Measurements from ENCODE around the gene PGM2L1.

DNA sequence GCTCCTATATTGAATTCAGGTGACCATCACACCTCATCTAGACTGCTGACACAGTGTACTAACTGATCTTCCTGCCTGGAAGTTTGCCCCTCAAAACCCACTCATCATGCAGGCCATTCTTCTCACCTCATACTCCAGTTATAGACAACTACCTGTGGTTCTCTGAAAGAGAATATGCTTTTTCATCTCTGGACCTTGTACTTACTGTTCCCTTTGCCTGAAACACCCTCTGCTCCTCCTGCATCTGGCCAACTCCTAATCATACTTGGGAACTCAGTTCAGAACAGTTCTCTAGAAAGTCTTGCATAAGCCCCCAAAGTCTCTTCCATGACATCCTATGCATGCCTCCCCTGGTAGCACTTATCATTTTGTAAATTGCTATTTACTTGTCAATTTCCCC lies 58.6 kb downstream of the PGM2L1 start:
- TF ChIP-seq, protein P1, sequence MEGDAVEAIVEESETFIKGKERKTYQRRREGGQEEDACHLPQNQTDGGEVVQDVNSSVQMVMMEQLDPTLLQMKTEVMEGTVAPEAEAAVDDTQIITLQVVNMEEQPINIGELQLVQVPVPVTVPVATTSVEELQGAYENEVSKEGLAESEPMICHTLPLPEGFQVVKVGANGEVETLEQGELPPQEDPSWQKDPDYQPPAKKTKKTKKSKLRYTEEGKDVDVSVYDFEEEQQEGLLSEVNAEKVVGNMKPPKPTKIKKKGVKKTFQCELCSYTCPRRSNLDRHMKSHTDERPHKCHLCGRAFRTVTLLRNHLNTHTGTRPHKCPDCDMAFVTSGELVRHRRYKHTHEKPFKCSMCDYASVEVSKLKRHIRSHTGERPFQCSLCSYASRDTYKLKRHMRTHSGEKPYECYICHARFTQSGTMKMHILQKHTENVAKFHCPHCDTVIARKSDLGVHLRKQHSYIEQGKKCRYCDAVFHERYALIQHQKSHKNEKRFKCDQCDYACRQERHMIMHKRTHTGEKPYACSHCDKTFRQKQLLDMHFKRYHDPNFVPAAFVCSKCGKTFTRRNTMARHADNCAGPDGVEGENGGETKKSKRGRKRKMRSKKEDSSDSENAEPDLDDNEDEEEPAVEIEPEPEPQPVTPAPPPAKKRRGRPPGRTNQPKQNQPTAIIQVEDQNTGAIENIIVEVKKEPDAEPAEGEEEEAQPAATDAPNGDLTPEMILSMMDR (IDR thresholded peaks at IDR 0.05): no peak
- no peak for TF ChIP-seq POLR2A (IDR thresholded peaks at IDR 0.05)
